GM12892 (cell line): ENCODE measurements around the gene KNL1.

Experiments used
- DNase-seq: peaks from one replicate; pipeline ENCODE4 v3.0.0; 2011; ENCODE audit not compliant: insufficient read length
- FAIRE-seq: peaks from 2 replicates; lab custom pipeline; 2011; peaks lifted over from hg19 to GRCh38; lab: Jason Lieb, UNC
- POLR2A ChIP-seq: IDR thresholded peaks from 2 replicates; pipeline ENCODE4 v1.6.1; 2011; ENCODE audit warnings: low read depth, low read length, control low read depth
- POLR2AphosphoS5 ChIP-seq: IDR thresholded peaks from 2 replicates; pipeline ENCODE4 v1.6.1; 2011; ENCODE audit warnings: low read depth, low read length, control low read depth
- TAF1 ChIP-seq: IDR thresholded peaks from 2 replicates; pipeline ENCODE4 v1.6.1; 2011; ENCODE audit warnings: low read depth, mild to moderate bottlenecking, control low read depth, low read length, borderline replicate concordance

KNL1 gene

DNA sequence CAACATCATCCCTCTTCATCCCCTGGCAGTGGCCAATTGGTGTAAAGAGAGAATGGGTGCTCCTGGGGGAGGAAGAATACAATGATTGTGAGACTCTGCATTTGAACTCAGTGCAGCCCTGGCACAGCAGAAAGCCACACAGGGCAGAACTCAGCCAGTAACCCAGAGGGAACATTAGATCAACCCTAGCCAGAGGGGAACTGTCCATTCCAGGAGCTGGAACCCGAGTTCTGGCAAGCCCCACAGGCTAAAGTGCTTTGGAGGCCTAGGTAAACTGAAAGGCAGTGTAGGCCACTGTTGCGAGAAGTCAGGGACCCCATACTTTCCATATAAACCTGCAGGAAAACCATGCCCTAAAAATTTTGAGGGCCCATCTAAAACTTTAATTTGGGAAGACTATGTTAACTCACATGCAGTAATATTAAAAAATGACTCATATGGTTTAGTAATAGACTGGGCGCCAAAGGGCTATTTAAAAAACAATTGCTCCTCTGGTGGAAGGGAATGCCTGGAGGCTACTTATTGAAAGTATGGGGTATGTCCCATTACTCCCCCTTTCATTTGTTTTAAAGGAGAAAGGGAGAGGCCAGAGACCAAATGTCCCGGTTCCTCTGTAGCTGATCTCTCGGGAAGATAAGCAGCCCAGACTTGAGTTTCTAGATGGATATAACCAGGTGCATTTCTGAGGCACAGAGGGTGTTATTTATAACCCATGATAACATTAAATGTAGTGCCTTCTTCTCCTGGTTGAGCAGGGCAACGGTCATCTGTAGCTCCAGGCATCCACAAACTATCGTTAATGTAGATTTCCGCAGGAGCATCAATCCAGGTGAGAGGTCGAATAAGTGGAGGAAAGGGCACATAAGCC lies 95.1 kb downstream of the KNL1 start:
- DNase-seq: no peak
- no peak for FAIRE-seq
- TF ChIP-seq POLR2AphosphoS5 (no peak), TAF1 (no peak), POLR2A (no peak)

DNA sequence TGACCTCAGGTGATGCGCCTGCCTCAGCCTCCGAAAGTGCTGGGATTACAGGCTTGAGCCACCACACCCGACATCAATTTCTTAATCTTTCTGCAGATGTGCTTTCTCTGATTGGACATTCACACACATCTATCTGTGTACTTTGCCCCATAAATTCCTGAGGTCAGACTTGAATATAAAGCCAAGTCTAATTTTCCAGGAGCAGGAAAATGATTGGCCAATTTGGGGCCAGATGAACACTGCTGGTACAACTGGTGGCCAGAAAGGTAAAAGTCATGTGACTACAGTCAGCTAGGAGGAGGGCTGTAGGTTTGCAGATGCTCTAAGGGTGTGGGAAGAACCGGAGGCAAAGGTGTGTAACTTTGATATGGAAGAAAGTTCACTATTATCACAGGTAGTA lies 97.7 kb downstream of the KNL1 start:
- FAIRE-seq: no peak
- TF ChIP-seq POLR2A (no peak), POLR2AphosphoS5 (no peak), TAF1 (no peak)
- no peak for DNase-seq

DNA sequence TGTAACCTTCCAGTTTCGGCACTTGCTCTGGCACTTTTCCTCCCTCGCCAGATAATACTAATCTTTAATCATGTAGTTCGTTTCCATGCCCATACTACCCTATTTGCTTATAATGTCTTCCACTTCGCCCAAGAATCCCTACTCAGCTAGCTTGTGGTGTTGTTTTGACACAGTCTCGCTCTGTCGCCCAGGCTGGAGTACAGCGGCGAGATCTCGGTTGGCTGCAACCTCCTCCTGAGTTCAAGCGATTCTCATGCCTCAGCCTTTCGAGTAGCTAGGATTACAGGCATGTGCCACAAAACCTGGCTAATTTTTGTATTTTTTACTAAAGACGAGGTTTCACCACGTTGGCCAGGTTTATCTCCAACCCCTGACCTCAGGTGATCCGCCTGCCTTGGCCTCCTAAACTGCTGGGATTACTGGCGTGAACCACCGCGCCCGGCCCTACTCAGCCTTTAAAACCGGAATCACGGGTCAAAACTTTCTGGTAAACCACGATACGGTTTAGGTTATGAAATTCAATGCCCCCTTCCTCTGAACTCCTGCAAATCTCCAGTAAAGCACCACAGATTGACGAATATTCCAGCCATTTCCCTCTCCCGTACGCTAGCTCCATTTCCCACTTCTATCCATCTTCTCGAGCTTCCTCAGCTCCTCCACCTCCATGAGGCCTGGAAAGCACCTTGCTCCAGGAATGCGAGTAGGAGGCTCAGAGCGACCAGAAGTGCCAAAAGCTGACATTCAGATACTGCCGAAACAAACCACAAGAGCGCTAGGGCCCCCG lies 100.0 kb downstream of the KNL1 start:
- 0 out of 2 replicates have a peak, but pooled peaks have one; percentile 15 for TF ChIP-seq TAF1
- no peak for TF ChIP-seq POLR2A
- DNase-seq (peak; percentile 76), FAIRE-seq (peak; percentile 77)

DNA sequence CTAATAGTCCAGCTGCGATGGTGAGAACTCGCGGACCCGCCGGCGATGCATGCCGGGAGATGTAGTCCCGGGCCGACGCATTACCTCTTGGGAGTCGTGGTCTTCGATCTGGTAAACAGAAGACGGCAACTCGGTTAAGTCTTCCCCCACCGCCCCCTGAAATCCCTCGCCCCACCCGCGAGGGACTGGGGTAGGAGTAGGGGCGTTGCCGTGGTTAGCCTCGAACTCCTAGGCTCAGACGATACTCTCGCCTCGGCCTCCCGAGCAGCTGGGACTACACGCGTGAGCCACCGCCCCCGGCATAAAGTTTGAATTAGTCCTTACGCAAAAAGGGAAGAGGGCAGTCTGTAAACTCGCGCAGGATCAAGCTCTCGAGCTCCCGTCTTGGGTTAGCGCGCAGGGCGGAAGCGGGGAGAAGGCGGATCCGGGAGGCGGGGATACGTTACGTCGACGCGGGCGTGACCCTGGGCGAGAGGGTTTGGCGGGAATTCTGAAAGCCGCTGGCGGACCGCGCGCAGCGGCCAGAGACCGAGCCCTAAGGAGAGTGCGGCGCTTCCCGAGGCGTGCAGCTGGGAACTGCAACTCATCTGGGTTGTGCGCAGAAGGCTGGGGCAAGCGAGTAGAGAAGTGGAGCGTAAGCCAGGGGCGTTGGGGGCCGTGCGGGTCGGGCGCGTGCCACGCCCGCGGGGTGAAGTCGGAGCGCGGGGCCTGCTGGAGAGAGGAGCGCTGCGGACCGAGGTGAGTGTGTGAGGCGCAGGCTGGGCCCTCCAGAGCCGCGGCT lies 100.8 kb downstream of the KNL1 start, which contains the start of gene RAD51:
Gene RAD51, plus strand, starts transcription at position 487 of the 781 bp plus-strand sequence. CDS start 3,585 bp downstream, outside the sequence.
- TF ChIP-seq TAF1: peak; percentile 46; the same call in 1 of the 2 replicates
- no peak; the same call in 1 of the 2 replicates for TF ChIP-seq POLR2AphosphoS5
- peak; percentile 68 for TF ChIP-seq POLR2A
- FAIRE-seq: peak; percentile 93

DNA sequence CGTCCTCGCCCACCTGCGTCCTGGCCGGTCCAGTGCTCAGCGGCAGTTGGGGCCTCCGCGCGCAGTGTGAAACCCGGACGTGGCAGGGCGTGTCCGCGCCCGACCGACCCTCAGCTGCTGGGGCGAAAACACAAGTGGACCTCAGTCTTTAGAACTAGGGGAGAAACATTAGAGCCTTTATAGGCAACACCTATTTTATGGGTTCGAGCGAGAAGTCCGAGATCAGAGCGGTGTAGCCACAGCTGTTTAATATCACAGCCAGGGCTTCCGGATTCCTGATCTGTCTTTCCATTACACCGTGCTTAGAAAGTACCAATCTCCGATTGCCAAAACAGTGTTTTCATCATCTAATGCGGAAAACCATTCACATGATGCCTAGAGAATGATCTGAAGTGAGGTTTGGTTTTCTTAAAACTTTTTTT lies 101.4 kb downstream of the KNL1 start:
- TF ChIP-seq TAF1: no peak
- no peak for TF ChIP-seq POLR2AphosphoS5
- no peak; the same call in 1 of the 2 replicates for TF ChIP-seq POLR2A
- no peak for DNase-seq
- no peak for FAIRE-seq

More for the DNA sequence above, 100.8 kb downstream of the KNL1 start, which contains the start of gene RAD51:
- DNase-seq: peak; percentile 87

DNA sequence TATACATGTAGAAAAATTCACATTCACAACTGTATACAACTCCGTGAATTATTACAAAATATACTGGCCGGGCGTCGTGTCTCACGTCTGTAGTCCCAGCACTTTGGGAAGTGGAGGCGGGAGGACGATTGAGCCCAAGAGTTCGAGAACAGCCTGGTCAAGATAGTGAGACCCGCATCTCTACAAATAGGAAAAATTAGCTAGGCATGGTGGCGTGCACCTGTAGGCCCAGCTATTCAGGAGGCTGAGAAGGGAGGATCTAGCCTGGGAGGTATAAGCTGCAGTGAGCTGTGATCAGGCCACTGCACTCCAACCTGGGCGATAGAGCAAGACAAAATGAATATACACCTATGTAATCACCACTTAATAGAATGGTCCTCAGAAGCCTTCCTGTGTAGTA lies 102.2 kb downstream of the KNL1 start:
- TF ChIP-seq POLR2AphosphoS5: no peak
- TF ChIP-seq POLR2A: no peak
- no peak for TF ChIP-seq TAF1
- DNase-seq (no peak), FAIRE-seq (no peak)

DNA sequence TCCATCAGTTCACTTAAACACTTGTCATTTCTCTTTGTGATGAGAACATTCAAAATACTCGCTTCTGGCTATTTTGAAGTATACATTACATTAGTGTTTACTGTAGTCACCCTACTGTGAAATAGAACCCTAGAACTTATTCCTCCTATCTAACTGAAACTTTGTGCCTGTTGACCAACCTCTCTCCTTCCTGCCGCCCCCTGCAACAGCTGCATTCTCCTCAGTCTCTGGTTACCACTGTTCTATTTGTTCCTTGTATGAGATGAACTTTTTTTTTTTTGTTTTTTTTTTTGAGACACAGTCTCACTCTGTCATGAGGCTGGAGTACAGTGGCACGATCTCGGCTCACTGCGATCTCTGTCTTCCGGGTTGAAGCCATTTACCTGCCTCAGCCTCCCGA lies 103.9 kb downstream of the KNL1 start:
- FAIRE-seq (no peak), DNase-seq (no peak)
- TF ChIP-seq POLR2AphosphoS5 (no peak), POLR2A (no peak), TAF1 (no peak)

DNA sequence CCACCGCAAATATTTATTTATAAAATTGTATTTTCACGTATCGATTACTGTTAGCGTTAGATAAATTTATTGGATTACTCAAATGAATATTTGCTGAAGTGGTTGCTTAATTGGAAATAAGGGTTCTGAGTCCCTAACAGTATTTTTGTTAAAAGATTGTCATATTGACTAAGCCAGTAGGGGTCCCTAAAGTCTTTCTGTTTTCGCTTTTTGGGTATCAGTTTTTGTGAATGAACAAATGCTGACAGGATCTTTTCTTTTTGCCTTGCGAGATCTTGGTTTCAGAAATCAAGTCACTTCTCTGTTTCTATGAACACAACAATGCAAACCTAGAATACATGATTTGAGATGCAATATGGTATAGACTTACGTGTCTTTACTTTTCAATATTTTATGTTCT lies 108.0 kb downstream of the KNL1 start:
- no peak for DNase-seq
- FAIRE-seq: no peak
- TF ChIP-seq TAF1 (no peak), POLR2A (no peak), POLR2AphosphoS5 (no peak)

DNA sequence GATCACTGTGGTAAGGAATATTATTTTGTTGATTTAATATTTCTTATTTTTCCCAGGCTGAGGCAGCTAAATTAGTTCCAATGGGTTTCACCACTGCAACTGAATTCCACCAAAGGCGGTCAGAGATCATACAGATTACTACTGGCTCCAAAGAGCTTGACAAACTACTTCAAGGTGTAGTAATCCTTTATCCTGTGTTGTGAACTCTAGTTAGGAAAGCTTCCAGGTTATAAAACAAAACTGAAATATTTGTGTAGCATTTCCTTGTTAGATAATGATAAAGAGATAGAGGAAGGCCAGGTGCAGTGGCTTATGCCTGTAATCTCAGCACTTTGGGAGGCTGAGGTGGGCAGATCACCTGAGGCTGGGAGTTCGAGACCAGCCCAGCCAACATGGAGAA lies 112.1 kb downstream of the KNL1 start:
- FAIRE-seq: no peak
- DNase-seq: no peak
- TF ChIP-seq POLR2A (no peak), TAF1 (no peak), POLR2AphosphoS5 (no peak)
